Stimulated activated CD4-positive, alpha-beta T cell treated with anti-CD3 and anti-CD28 coated beads, Interleukin-15, amount 100 ng/mL, for 24 hours (primary cell): ENCODE measurements around the gene MEGF9.
"Not testable (repeated sequence)": the region's sequence is repeated elsewhere in the genome, so short reads cannot be mapped to it uniquely, and the experiment has no call there.

ENCODE experiments used
- DNase-seq: peaks from one replicate; pipeline ENCODE4 v3.0.0-alpha.2; 2020

The MEGF9 gene

GRCh38 chr9:120570296-120570695 lies 144.0 kb downstream of the MEGF9 start:
- no peak for DNase-seq

- no peak for DNase-seq
Measured at GRCh38 chr9:120569556-120569955, 144.7 kb downstream of the MEGF9 start.

- no peak for DNase-seq
Measured at GRCh38 chr9:120568816-120569215, 145.5 kb downstream of the MEGF9 start.

- DNase-seq, result no peak
Measured at GRCh38 chr9:120567874-120568273, 146.4 kb downstream of the MEGF9 start.

- DNase-seq, result no peak
Measured at GRCh38 chr9:120567081-120567480, 147.2 kb downstream of the MEGF9 start.

GRCh38 chr9:120564589-120564988 lies 149.7 kb downstream of the MEGF9 start:
- DNase-seq, result no peak

- no peak for DNase-seq
Measured at GRCh38 chr9:120562861-120563443, 151.3 kb downstream of the MEGF9 start.

- no peak for DNase-seq
Measured at GRCh38 chr9:120561709-120562108, 152.6 kb downstream of the MEGF9 start.

GRCh38 chr9:120559546-120559945 lies 154.7 kb downstream of the MEGF9 start:
- DNase-seq, result no peak

- DNase-seq, result no peak
Measured at GRCh38 chr9:120558454-120558853, 155.8 kb downstream of the MEGF9 start.

GRCh38 chr9:120557205-120557604 lies 157.1 kb downstream of the MEGF9 start:
- DNase-seq, result no peak

GRCh38 chr9:120556775-120557174 lies 157.5 kb downstream of the MEGF9 start:
- no peak for DNase-seq

GRCh38 chr9:120555839-120556238 lies 158.4 kb downstream of the MEGF9 start:
- no peak for DNase-seq

GRCh38 chr9:120552210-120552704 lies 162.0 kb downstream of the MEGF9 start:
- not testable (repeated sequence) for DNase-seq
